CD4-positive, alpha-beta T cell (primary cell): ENCODE data around the gene MAST4. TPM values are rescaled to one million over a fixed set of nuclear protein-coding genes. Genes with fewer than 3 reads are reported as not detected.

ENCODE experiments used
- ATAC-seq: fragments of 200-7000 bp; cut with Tn5 transposase; one replicate; pipeline ENCODE4 v1.10.0; 2022; ENCODE audit warnings: mild to moderate bottlenecking; ENCODE audit not compliant: poor library complexity
- CTCF ChIA-PET: fragments of 350-600 bp; sonication (Branson Sonifier 250); formaldehyde crosslinking; loops from one replicate; lab custom pipeline; 2021; ENCODE audit warnings: antibody characterized with exemption, inconsistent platforms; lab: Charles Lee
- POLR2A ChIA-PET: fragments of 350-600 bp; sonication (Branson Sonifier 250); formaldehyde crosslinking; loops from one replicate; lab custom pipeline; 2021; ENCODE audit warnings: antibody characterized with exemption, inconsistent platforms; lab: Charles Lee
- DNase-seq, 14 experiments: peaks; one replicate each; pipeline ENCODE4 v3.0.0-alpha.2; 2013 to 2020; ENCODE audit warnings: mixed read lengths in 2 of 14
- H3K27ac ChIP-seq, 2 donors: one replicate each; pipeline versions ENCODE4 v1.5.1 to v1.7.0; 2013; ENCODE audit warnings: low read length in 2 of 2, low read depth in 1 of 2, mild to moderate bottlenecking in 1 of 2
- H3K27me3 ChIP-seq, 2 experiments: 1 replicate in 1 of 2; 2 replicates in 1 of 2; pipeline versions ENCODE4 v1.6.1 to v1.7.0; 2013; ENCODE audit warnings: low read length in 2 of 2, control low read depth in 1 of 2, mild to moderate bottlenecking in 1 of 2, moderate library complexity in 1 of 2; ENCODE audit not compliant: insufficient read depth in 2 of 2, control insufficient read depth in 1 of 2
- H3K36me3 ChIP-seq: one replicate; pipeline ENCODE4 v1.6.1; 2013; ENCODE audit warnings: low read length, control low read depth; ENCODE audit not compliant: insufficient read depth
- H3K4me1 ChIP-seq: one replicate; pipeline ENCODE4 v1.6.1; 2013; ENCODE audit warnings: low read length, control low read depth; ENCODE audit not compliant: insufficient read depth
- H3K4me3 ChIP-seq: one replicate; pipeline ENCODE4 v1.5.1; 2013; ENCODE audit warnings: mild to moderate bottlenecking, low read length, moderate library complexity
- H3K9me3 ChIP-seq, 2 experiments: 1 replicate in 1 of 2; 2 replicates in 1 of 2; pipeline versions ENCODE4 v1.6.1 to v1.7.0; 2013; ENCODE audit warnings: low read length in 2 of 2, mild to moderate bottlenecking in 2 of 2, control low read depth in 1 of 2, moderate library complexity in 1 of 2; ENCODE audit not compliant: control insufficient read depth in 1 of 2, insufficient read depth in 1 of 2
- H3K27ac Mint-ChIP-seq: one replicate; pipeline ENCODE4 v1.8.0; 2020; ENCODE audit warnings: mixed read lengths
- H3K27me3 Mint-ChIP-seq: one replicate; pipeline ENCODE4 v1.8.0; 2021; ENCODE audit warnings: mixed read lengths
- H3K36me3 Mint-ChIP-seq: one replicate; pipeline ENCODE4 v1.8.0; 2021; ENCODE audit warnings: low read depth, mixed read lengths
- H3K4me1 Mint-ChIP-seq: one replicate; pipeline ENCODE4 v1.8.0; 2021; ENCODE audit warnings: low read depth, mixed read lengths
- H3K4me3 Mint-ChIP-seq: one replicate; pipeline ENCODE4 v1.8.0; 2020; ENCODE audit warnings: mild to moderate bottlenecking, mixed read lengths
- H3K9me3 Mint-ChIP-seq: one replicate; pipeline ENCODE4 v1.8.0; 2020; ENCODE audit warnings: mixed read lengths
- CTCF ChIP-seq: fragments of 200-600 bp; IDR thresholded peaks from one replicate; pipeline ENCODE4 v1.8.0; 2022; ENCODE audit warnings: antibody characterized with exemption, mild to moderate bottlenecking
- intact Hi-C, 2 experiments: fragments of 100-400 bp; cut with DNase I in 1 of 2; cut with micrococcal nuclease in 1 of 2; formaldehyde crosslinking; loops; one replicate each; pipeline versions ENCODE4 v1.15.1 to v1.9.0; 2023 to 2025; cut with DNase I, micrococcal nuclease
- total RNA-seq, 174 experiments: library from RNA in 2 of 174; stranded (reverse) in 2 of 174; gene quantifications; one replicate each; pipeline ENCODE4 v1.2.3 and lab custom pipeline; 2021 to 2026

MAST4 gene
- total RNA-seq, 2 experiments from 2014 or later, result 21.3 to 21.6 TPM

GRCh38 chr5:66896171-66896570 lies 300.0 kb downstream of the MAST4 start:
- peaks cover 14% of the 10 kb centered on the region for H3K27me3 Mint-ChIP-seq
- TF ChIP-seq CTCF, result no peak
- Histone ChIP-seq H3K4me3 (no peak overlapping the region), H3K27ac (no peak overlapping the region), H3K27me3 (no peaks in the 10 kb centered on the region), H3K4me1 (no peaks in the 10 kb centered on the region), H3K36me3 (no peaks in the 10 kb centered on the region), H3K9me3 (no peaks in the 10 kb centered on the region)
- no peak overlapping the region for H3K27ac Mint-ChIP-seq
- ATAC-seq (no peak), DNase-seq (no peak)
- CTCF ChIA-PET, result interaction anchor here (1.0 to 1.2 kb wide), 2 partner anchors 8 to 22 kb away, joined by 3 read pairs; no protein-coding TSS in a partner anchor
- no peaks in the 10 kb centered on the region for H3K36me3 Mint-ChIP-seq
- H3K4me3 Mint-ChIP-seq, result no peak overlapping the region
- POLR2A ChIA-PET, result no interaction called here
- H3K4me1 Mint-ChIP-seq, result no peaks in the 10 kb centered on the region
- H3K9me3 Mint-ChIP-seq, result no peaks in the 10 kb centered on the region
- intact Hi-C loops, result no loop called here

GRCh38 chr5:66897356-66897755 lies 301.2 kb downstream of the MAST4 start:
- Histone ChIP-seq H3K4me1 (no peaks in the 10 kb centered on the region), H3K27ac (no peak overlapping the region), H3K9me3 (no peaks in the 10 kb centered on the region), H3K36me3 (no peaks in the 10 kb centered on the region), H3K4me3 (no peak overlapping the region), H3K27me3 (no peaks in the 10 kb centered on the region)
- no peak overlapping the region for H3K4me3 Mint-ChIP-seq
- no peak overlapping the region for H3K27ac Mint-ChIP-seq
- POLR2A ChIA-PET, result no interaction called here
- CTCF ChIA-PET, result no interaction called here
- H3K4me1 Mint-ChIP-seq, result no peaks in the 10 kb centered on the region
- DNase-seq (no peak), ATAC-seq (no peak)
- no peaks in the 10 kb centered on the region for H3K9me3 Mint-ChIP-seq
- H3K27me3 Mint-ChIP-seq, result peaks cover 22% of the 10 kb centered on the region
- intact Hi-C loops, result no loop called here
- TF ChIP-seq CTCF, result no peak
- no peaks in the 10 kb centered on the region for H3K36me3 Mint-ChIP-seq

- no peaks in the 10 kb centered on the region for H3K27me3 ChIP-seq
- no peaks in the 10 kb centered on the region for H3K4me1 ChIP-seq
- H3K9me3 ChIP-seq, result no peaks in the 10 kb centered on the region
- no peaks in the 10 kb centered on the region for H3K9me3 Mint-ChIP-seq
- no peaks in the 10 kb centered on the region for H3K36me3 Mint-ChIP-seq
- POLR2A ChIA-PET, result no interaction called here
- H3K36me3 ChIP-seq, result no peaks in the 10 kb centered on the region
- H3K27ac ChIP-seq, result no peak overlapping the region
- CTCF ChIA-PET, result interaction anchor here (0.6 kb wide), 1 partner anchor 1082 kb away, joined by 3 read pairs; no protein-coding TSS in a partner anchor
- H3K4me1 Mint-ChIP-seq, result no peaks in the 10 kb centered on the region
- peaks cover 28% of the 10 kb centered on the region for H3K27me3 Mint-ChIP-seq
- H3K4me3 Mint-ChIP-seq, result no peak overlapping the region
- no peak overlapping the region for H3K27ac Mint-ChIP-seq
- no peak for TF ChIP-seq CTCF
- no peak for DNase-seq
- intact Hi-C loops, result no loop called here
- H3K4me3 ChIP-seq, result no peak overlapping the region
- no peak for ATAC-seq
Measured at GRCh38 chr5:66898241-66898995, 302.2 kb downstream of the MAST4 start.
